A549 (cell line): ENCODE data around the gene MARCHF9.

Source experiments
- POLR2A ChIP-seq: IDR thresholded peaks from 2 replicates; pipeline ENCODE4 v1.6.1; 2012; ENCODE audit warnings: mild to moderate bottlenecking, low read length
- RAD21 ChIP-seq, 2 experiments: fragments of >200 bp in 1 of 2; sonication (Bioruptor Twin) in 1 of 2; formaldehyde crosslinking in 1 of 2; IDR thresholded peaks in 1 of 2; conservative IDR thresholded peaks in 1 of 2; 2 replicates in 1 of 2; 3 replicates in 1 of 2; pipeline ENCODE4 v1.6.1; 2012 to 2018; ENCODE audit warnings: inconsistent platforms in 1 of 2
- TF ChIP-seq, protein P1 (sequence below): fragments of >200 bp; sonication (Bioruptor Twin); formaldehyde crosslinking; IDR thresholded peaks from 3 replicates; pipeline ENCODE4 v1.5.1; 2016

DNA sequence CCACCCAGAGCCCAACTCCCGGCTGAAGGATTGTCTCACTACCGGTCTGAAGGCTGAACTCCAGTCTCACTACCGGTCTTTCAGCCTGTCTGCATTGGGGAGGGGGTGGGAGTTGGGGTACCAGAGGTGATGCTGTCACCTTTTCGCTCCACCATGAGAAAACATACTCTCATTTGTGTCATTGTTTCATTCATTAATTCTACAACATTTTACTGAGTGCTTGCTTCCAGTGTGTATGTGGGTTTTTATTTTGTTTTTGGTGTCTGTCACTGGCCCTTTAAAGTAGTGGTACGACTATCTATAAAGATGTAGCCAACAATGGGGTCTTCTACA, 2.3 kb upstream of the MARCHF9 start:
- no peak for TF ChIP-seq RAD21 (conservative IDR thresholded peaks at IDR 0.05 in 1 of 2, IDR thresholded peaks at IDR 0.05 in 1 of 2)
- TF ChIP-seq, protein P1, sequence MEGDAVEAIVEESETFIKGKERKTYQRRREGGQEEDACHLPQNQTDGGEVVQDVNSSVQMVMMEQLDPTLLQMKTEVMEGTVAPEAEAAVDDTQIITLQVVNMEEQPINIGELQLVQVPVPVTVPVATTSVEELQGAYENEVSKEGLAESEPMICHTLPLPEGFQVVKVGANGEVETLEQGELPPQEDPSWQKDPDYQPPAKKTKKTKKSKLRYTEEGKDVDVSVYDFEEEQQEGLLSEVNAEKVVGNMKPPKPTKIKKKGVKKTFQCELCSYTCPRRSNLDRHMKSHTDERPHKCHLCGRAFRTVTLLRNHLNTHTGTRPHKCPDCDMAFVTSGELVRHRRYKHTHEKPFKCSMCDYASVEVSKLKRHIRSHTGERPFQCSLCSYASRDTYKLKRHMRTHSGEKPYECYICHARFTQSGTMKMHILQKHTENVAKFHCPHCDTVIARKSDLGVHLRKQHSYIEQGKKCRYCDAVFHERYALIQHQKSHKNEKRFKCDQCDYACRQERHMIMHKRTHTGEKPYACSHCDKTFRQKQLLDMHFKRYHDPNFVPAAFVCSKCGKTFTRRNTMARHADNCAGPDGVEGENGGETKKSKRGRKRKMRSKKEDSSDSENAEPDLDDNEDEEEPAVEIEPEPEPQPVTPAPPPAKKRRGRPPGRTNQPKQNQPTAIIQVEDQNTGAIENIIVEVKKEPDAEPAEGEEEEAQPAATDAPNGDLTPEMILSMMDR, result no peak
- no peak for TF ChIP-seq POLR2A
